MM.1S (cell line): ENCODE results near the gene FBH1.

Source experiments
- DNase-seq: peaks from one replicate; pipeline ENCODE4 v3.0.0-alpha.2; 2015
- H2AFZ ChIP-seq: fragments of 300-600 bp; sonication (generic); 2 replicates; pipeline ENCODE4 v1.6.0; 2016; ENCODE audit warnings: antibody characterized with exemption, low read length
- H3F3A ChIP-seq: fragments of 300-600 bp; sonication (generic); 2 replicates; pipeline ENCODE4 v1.6.1; 2016; ENCODE audit warnings: mild to moderate bottlenecking, antibody characterized with exemption, low read length, moderate library complexity, mixed read lengths; ENCODE audit not compliant: insufficient read depth
- H3K27ac ChIP-seq: fragments of 300-600 bp; sonication (generic); 2 replicates; pipeline ENCODE4 v1.5.1; 2016; ENCODE audit warnings: mild to moderate bottlenecking, low read length
- H3K27me3 ChIP-seq: fragments of 300-600 bp; sonication (generic); replicated peaks from 2 replicates; pipeline ENCODE4 v1.6.0; 2016; ENCODE audit warnings: low read length; ENCODE audit not compliant: insufficient read depth
- H3K36me3 ChIP-seq: fragments of 300-600 bp; sonication (generic); replicated peaks from 2 replicates; pipeline ENCODE4 v1.6.1; 2016; ENCODE audit warnings: mild to moderate bottlenecking, low read length, mixed read lengths; ENCODE audit not compliant: insufficient read depth
- H3K4me1 ChIP-seq: fragments of 300-600 bp; sonication (generic); 2 replicates; pipeline ENCODE4 v1.6.1; 2016; ENCODE audit warnings: low read length, mixed read lengths
- H3K4me2 ChIP-seq: fragments of 300-600 bp; sonication (generic); 2 replicates; pipeline ENCODE4 v1.6.0; 2016; ENCODE audit warnings: low read depth, low read length
- H3K4me3 ChIP-seq: fragments of 300-600 bp; sonication (generic); 2 replicates; pipeline ENCODE4 v1.5.1; 2016; ENCODE audit warnings: low read length, mixed read lengths
- H3K79me2 ChIP-seq: fragments of 300-600 bp; sonication (generic); 2 replicates; pipeline ENCODE4 v1.6.1; 2016; ENCODE audit warnings: mixed run types, low read length, mixed read lengths
- H3K9ac ChIP-seq: fragments of 300-600 bp; sonication (generic); 2 replicates; pipeline ENCODE4 v1.6.1; 2016; ENCODE audit warnings: low read length, mixed read lengths
- H3K9me2 ChIP-seq: fragments of 300-600 bp; sonication (generic); replicated peaks from 2 replicates; pipeline ENCODE4 v1.6.1; 2016; ENCODE audit warnings: mild to moderate bottlenecking, low read length, mixed read lengths; ENCODE audit not compliant: insufficient read depth
- H3K9me3 ChIP-seq: fragments of 300-600 bp; sonication (generic); replicated peaks from 2 replicates; pipeline ENCODE4 v1.6.1; 2016; ENCODE audit warnings: mild to moderate bottlenecking, low read length, mixed read lengths; ENCODE audit not compliant: insufficient read depth
- H4K20me1 ChIP-seq: fragments of 300-600 bp; sonication (generic); 2 replicates; pipeline ENCODE4 v1.6.1; 2016; ENCODE audit warnings: mild to moderate bottlenecking, low read length, moderate library complexity, mixed read lengths; ENCODE audit not compliant: insufficient read depth
- CTCF ChIP-seq: fragments of 300-600 bp; sonication (generic); IDR thresholded peaks from 2 replicates; pipeline ENCODE4 v1.5.1; 2016; ENCODE audit warnings: antibody characterized with exemption, low read length, mixed read lengths
- EZH2 ChIP-seq: fragments of 300-600 bp; sonication (generic); optimal IDR thresholded peaks from 2 replicates; pipeline ENCODE3; 2017; ENCODE audit warnings: low read depth, mild to moderate bottlenecking, antibody characterized with exemption, low read length, mixed read lengths
- EZH2phosphoT487 ChIP-seq: fragments of 300-600 bp; sonication (generic); IDR thresholded peaks from 2 replicates; pipeline ENCODE4 v1.6.1; 2018; ENCODE audit warnings: antibody characterized with exemption, low read length

Gene FBH1

GRCh38 chr10:5930272-5930671 lies 40.2 kb downstream of the FBH1 start:
- H3K36me3 ChIP-seq, result peaks cover 31% of the 10 kb centered on the region
- no peaks in the 10 kb centered on the region for H3F3A ChIP-seq
- H3K4me3 ChIP-seq, result no peak overlapping the region
- H3K4me1 ChIP-seq, result no peaks in the 10 kb centered on the region
- no peaks in the 10 kb centered on the region for H3K9me2 ChIP-seq
- no peak overlapping the region for H3K27ac ChIP-seq
- H3K9ac ChIP-seq, result no peak overlapping the region
- H3K9me3 ChIP-seq, result no peaks in the 10 kb centered on the region
- H2AFZ ChIP-seq, result no peak overlapping the region
- H3K4me2 ChIP-seq, result no peak overlapping the region
- H3K79me2 ChIP-seq, result peaks cover 11% of the 10 kb centered on the region; the same call in 1 of the 2 replicates
- no peak for DNase-seq
- no peaks in the 10 kb centered on the region for H4K20me1 ChIP-seq
- no peak for TF ChIP-seq EZH2phosphoT487
- no peaks in the 10 kb centered on the region for H3K27me3 ChIP-seq

GRCh38 chr10:5932345-5932744 lies 42.3 kb downstream of the FBH1 start:
- H3K9ac ChIP-seq, result no peak overlapping the region
- peaks cover 9% of the 10 kb centered on the region; the same call in 1 of the 2 replicates for H3K79me2 ChIP-seq
- no peaks in the 10 kb centered on the region for H3K9me3 ChIP-seq
- H3K4me2 ChIP-seq, result no peak overlapping the region
- no peak overlapping the region for H3K4me3 ChIP-seq
- H3K27me3 ChIP-seq, result no peaks in the 10 kb centered on the region
- TF ChIP-seq EZH2phosphoT487 (no peak), EZH2 (no peak), CTCF (no peak)
- H4K20me1 ChIP-seq, result no peaks in the 10 kb centered on the region
- H3K36me3 ChIP-seq, result peaks cover 30% of the 10 kb centered on the region
- no peaks in the 10 kb centered on the region for H3F3A ChIP-seq
- DNase-seq, result no peak
- H3K4me1 ChIP-seq, result no peaks in the 10 kb centered on the region
- no peak overlapping the region for H3K27ac ChIP-seq
- H3K9me2 ChIP-seq, result no peaks in the 10 kb centered on the region
- no peak overlapping the region for H2AFZ ChIP-seq

- TF ChIP-seq CTCF (no peak), EZH2phosphoT487 (no peak), EZH2 (no peak)
- Histone ChIP-seq H3K79me2 (peaks cover 9% of the 10 kb centered on the region; the same call in 1 of the 2 replicates), H3K9ac (no peak overlapping the region), H3K4me1 (no peaks in the 10 kb centered on the region), H3F3A (no peaks in the 10 kb centered on the region), H4K20me1 (no peaks in the 10 kb centered on the region), H3K4me3 (no peak overlapping the region), H2AFZ (no peak overlapping the region), H3K4me2 (no peak overlapping the region), H3K27ac (no peak overlapping the region), H3K9me3 (no peaks in the 10 kb centered on the region), H3K27me3 (no peaks in the 10 kb centered on the region), H3K9me2 (no peaks in the 10 kb centered on the region), H3K36me3 (peaks cover 33% of the 10 kb centered on the region)
- DNase-seq, result no peak
These were observed 44.0 kb downstream of the FBH1 start for GRCh38 chr10:5933909-5934546.

GRCh38 chr10:5935628-5936027 lies 45.6 kb downstream of the FBH1 start:
- Histone ChIP-seq H3K36me3 (peaks cover 24% of the 10 kb centered on the region), H3F3A (0 out of 2 replicates have a peak, but pooled peaks cover 7% of the 10 kb centered on the region), H3K27me3 (no peaks in the 10 kb centered on the region), H3K4me2 (no peak overlapping the region), H3K9me2 (no peaks in the 10 kb centered on the region), H3K4me3 (no peak overlapping the region), H3K27ac (no peak overlapping the region), H3K9me3 (no peaks in the 10 kb centered on the region), H3K79me2 (peaks cover 8% of the 10 kb centered on the region; the same call in 1 of the 2 replicates), H4K20me1 (no peaks in the 10 kb centered on the region), H3K4me1 (no peaks in the 10 kb centered on the region), H3K9ac (no peak overlapping the region), H2AFZ (no peak overlapping the region)
- TF ChIP-seq CTCF, result no peak
- TF ChIP-seq EZH2, result no peak
- TF ChIP-seq EZH2phosphoT487, result no peak
- DNase-seq, result no peak
